GM23338 (cell line): ENCODE data around the gene FURIN. TPM values are rescaled to one million over a fixed set of nuclear protein-coding genes. Genes with fewer than 3 reads are reported as not detected.
A peak's percentile ranks its signal among the peaks of the same experiment; 100 is the strongest.

Experiments used
- ATAC-seq: fragments of 200-7000 bp; cut with Tn5 transposase; 3 replicates; pipeline ENCODE4 v1.9.1; 2020
- DNase-seq: peaks from one replicate; pipeline ENCODE4 v3.0.0-alpha.2; 2015; ENCODE audit warnings: low spot score
- H2AFZ ChIP-seq: fragments of 200-600 bp; sonication (generic); 2 replicates; pipeline ENCODE4 v1.8.0; 2016; ENCODE audit warnings: antibody characterized with exemption, mild to moderate bottlenecking, moderate library complexity
- H3F3A ChIP-seq: fragments of 200-600 bp; sonication (generic); replicated peaks from 2 replicates; pipeline ENCODE4 v1.8.0; 2017; ENCODE audit warnings: antibody characterized with exemption, mixed run types, low read depth
- H3K27ac ChIP-seq: fragments of 200-600 bp; sonication (generic); 2 replicates; pipeline ENCODE4 v1.6.1; 2016; ENCODE audit warnings: low read depth
- H3K27me3 ChIP-seq: fragments of 200-600 bp; sonication (generic); 2 replicates; pipeline ENCODE4 v1.8.0; 2016; ENCODE audit warnings: mild to moderate bottlenecking, mixed run types, moderate library complexity; ENCODE audit not compliant: insufficient read depth
- H3K36me3 ChIP-seq: fragments of 200-600 bp; sonication (generic); 2 replicates; pipeline ENCODE4 v1.8.0; 2016; ENCODE audit warnings: mild to moderate bottlenecking; ENCODE audit not compliant: insufficient read depth
- H3K4me1 ChIP-seq: fragments of 200-600 bp; sonication (generic); 2 replicates; pipeline ENCODE4 v1.8.0; 2016; ENCODE audit warnings: mild to moderate bottlenecking, moderate library complexity; ENCODE audit not compliant: insufficient read depth
- H3K4me2 ChIP-seq: fragments of 200-600 bp; sonication (generic); 2 replicates; pipeline ENCODE4 v1.7.1; 2017; ENCODE audit warnings: mixed run types
- H3K4me3 ChIP-seq: fragments of 200-600 bp; sonication (generic); 2 replicates; pipeline ENCODE4 v1.6.1; 2016; ENCODE audit warnings: mixed run types
- H3K79me2 ChIP-seq: fragments of 200-600 bp; sonication (generic); replicated peaks from 2 replicates; pipeline ENCODE4 v1.8.0; 2017; ENCODE audit warnings: mild to moderate bottlenecking; ENCODE audit not compliant: insufficient read depth
- H3K9me2 ChIP-seq: fragments of 200-600 bp; sonication (generic); 2 replicates; pipeline ENCODE4 v1.8.0; 2017; ENCODE audit not compliant: insufficient read depth
- H4K20me1 ChIP-seq: fragments of 200-600 bp; sonication (generic); replicated peaks from 2 replicates; pipeline ENCODE4 v1.8.0; 2017; ENCODE audit warnings: mild to moderate bottlenecking; ENCODE audit not compliant: insufficient read depth
- H3K27ac Mint-ChIP-seq: 2 replicates; pipeline ENCODE4 v1.8.0; 2020; ENCODE audit warnings: inconsistent platforms, mild to moderate bottlenecking, moderate library complexity, mixed read lengths
- H3K27me3 Mint-ChIP-seq: 3 replicates; pipeline ENCODE4 v1.8.0; 2022; ENCODE audit warnings: low read depth, mild to moderate bottlenecking, moderate library complexity, mixed read lengths, inconsistent platforms; ENCODE audit not compliant: insufficient read depth, poor library complexity
- H3K36me3 Mint-ChIP-seq: 3 replicates; pipeline ENCODE4 v1.8.0; 2021; ENCODE audit warnings: low read depth, mild to moderate bottlenecking, inconsistent platforms, moderate library complexity, mixed read lengths
- H3K4me1 Mint-ChIP-seq: 3 replicates; pipeline ENCODE4 v1.8.0; 2020; ENCODE audit warnings: mild to moderate bottlenecking, inconsistent platforms, mixed read lengths
- H3K4me3 Mint-ChIP-seq: 3 replicates; pipeline ENCODE4 v1.8.0; 2021; ENCODE audit warnings: moderate library complexity, mild to moderate bottlenecking, inconsistent platforms, mixed read lengths
- H3K9me3 Mint-ChIP-seq: 3 replicates; pipeline ENCODE4 v1.8.0; 2020; ENCODE audit warnings: moderate library complexity, mild to moderate bottlenecking, inconsistent platforms, mixed read lengths
- CREB1 ChIP-seq: fragments of 250-450 bp; sonication (Bioruptor Pico); IDR thresholded peaks from 2 replicates; pipeline ENCODE4 v1.5.0; 2020; ENCODE audit warnings: low read depth, mild to moderate bottlenecking, moderate library complexity
- CTCF ChIP-seq, 2 experiments: fragments of 200-600 bp in 1 of 2; sonication (generic) in 1 of 2; conservative IDR thresholded peaks; 2 replicates each; pipeline versions ENCODE4 v1.5.1 to v1.6.1; 2016 to 2017; ENCODE audit warnings: antibody characterized with exemption in 2 of 2, low read depth in 2 of 2, mild to moderate bottlenecking in 2 of 2, moderate library complexity in 1 of 2
- ETS1 ChIP-seq: IDR thresholded peaks from 2 replicates; pipeline ENCODE4 v1.6.1; 2016; ENCODE audit warnings: antibody characterized with exemption
- EZH2 ChIP-seq: fragments of 200-600 bp; sonication (generic); IDR thresholded peaks from one replicate; pipeline ENCODE4 v1.8.0; 2017; ENCODE audit warnings: antibody characterized with exemption, mild to moderate bottlenecking, low read depth; ENCODE audit not compliant: unreplicated experiment
- EZH2phosphoT487 ChIP-seq: fragments of 200-600 bp; sonication (generic); IDR thresholded peaks from one replicate; pipeline ENCODE4 v1.8.1; 2018; ENCODE audit warnings: antibody characterized with exemption; ENCODE audit not compliant: unreplicated experiment
- JUNB ChIP-seq: IDR thresholded peaks from one replicate; pipeline ENCODE4 v1.6.1; 2016; ENCODE audit warnings: antibody characterized with exemption; ENCODE audit not compliant: unreplicated experiment
- NANOG ChIP-seq: IDR thresholded peaks from 2 replicates; pipeline ENCODE4 v1.6.1; 2016; ENCODE audit warnings: antibody characterized with exemption, borderline replicate concordance
- POLR2AphosphoS5 ChIP-seq: IDR thresholded peaks from 2 replicates; pipeline ENCODE4 v1.6.1; 2016; ENCODE audit warnings: antibody characterized with exemption, low read depth
- REST ChIP-seq: IDR thresholded peaks from one replicate; pipeline ENCODE4 v1.6.1; 2018; ENCODE audit warnings: antibody characterized with exemption; ENCODE audit not compliant: unreplicated experiment
- STAT1 ChIP-seq: IDR thresholded peaks from one replicate; pipeline ENCODE4 v1.6.1; 2016; ENCODE audit warnings: antibody characterized with exemption; ENCODE audit not compliant: unreplicated experiment
- ZNF114 ChIP-seq: fragments of 250-450 bp; sonication (Bioruptor Pico); IDR thresholded peaks from 2 replicates; pipeline ENCODE4 v1.5.0; 2020; ENCODE audit warnings: mild to moderate bottlenecking, moderate library complexity
- ZNF331 ChIP-seq: fragments of 250-450 bp; sonication (Bioruptor Pico); IDR thresholded peaks from 2 replicates; pipeline ENCODE4 v1.5.0; 2020; ENCODE audit warnings: low read depth, mild to moderate bottlenecking, moderate library complexity
- ZNF462 ChIP-seq: fragments of 250-450 bp; sonication (Bioruptor Pico); IDR thresholded peaks from 2 replicates; pipeline ENCODE4 v1.5.0; 2020; ENCODE audit warnings: mild to moderate bottlenecking, moderate library complexity
- polyA plus RNA-seq: library from polyadenylated mRNA; unstranded; fragments of >200 nt; fragmentation: Nextera tagmentation; extraction: Ambion mirVana; gene quantifications from 2 replicates; pipeline ENCODE4 v1.2.1, GENCODE V29; 2016
- total RNA-seq: library from RNA; depleted of rRNA; stranded (reverse); fragments of >200 nt; shearing (Covaris generic); gene quantifications from 2 replicates; pipeline ENCODE4 v1.2.3, GENCODE V29; 2014

Gene FURIN
- total and polyA plus RNA-seq, 2 experiments from 2014 or later, result 6.3 to 20.9 TPM

- Mint-ChIP-seq H3K9me3 (no peaks in the 10 kb centered on the region), H3K27me3 (peaks cover 8% of the 10 kb centered on the region), H3K4me1 (peaks cover 6% of the 10 kb centered on the region), H3K4me3 (no peak overlapping the region), H3K36me3 (peaks cover 12% of the 10 kb centered on the region), H3K27ac (peak overlapping the region; percentile 87)
- Histone ChIP-seq H3K36me3 (no peaks in the 10 kb centered on the region), H3K4me2 (no peak overlapping the region), H4K20me1 (no peaks in the 10 kb centered on the region), H3K9me2 (no peaks in the 10 kb centered on the region), H3K27ac (peak overlapping the region; percentile 66; the same call in 1 of the 2 replicates), H3K79me2 (no peaks in the 10 kb centered on the region), H3K27me3 (no peaks in the 10 kb centered on the region), H2AFZ (no peak overlapping the region), H3K4me3 (no peak overlapping the region), H3F3A (no peaks in the 10 kb centered on the region), H3K4me1 (no peaks in the 10 kb centered on the region)
- DNase-seq, result no peak
- ATAC-seq, result no peak
- TF ChIP-seq REST (no peak), CTCF (conservative IDR thresholded peaks at IDR 0.05; ENCODE audit: low read depth in 2 of 2) (no peak), CREB1 (CRISPR knock-in tag) (no peak), POLR2AphosphoS5 (no peak), EZH2phosphoT487 (no peak), ETS1 (no peak), JUNB (no peak), ZNF462 (CRISPR knock-in tag) (no peak), ZNF331 (no peak), NANOG (no peak), ZNF114 (no peak), STAT1 (no peak), EZH2 (no peak)
Measured at GRCh38 chr15:90915216-90915807, 46.9 kb downstream of the FURIN start.
